Measurements from ENCODE around the gene STK32B. TPM values are rescaled to one million over a fixed set of nuclear protein-coding genes. Genes with fewer than 3 reads are reported as not detected.
"Not testable (repeated sequence)": the region's sequence is repeated elsewhere in the genome, so short reads cannot be mapped to it uniquely, and the experiment has no call there.

Gene STK32B
- total RNA-seq, 1 donor from 2014 or later, result not detected

- Mint-ChIP-seq H3K9me3 (no peaks in the 10 kb centered on the region), H3K4me3 (no peak overlapping the region), H3K27ac (no peak overlapping the region), H3K4me1 (no peaks in the 10 kb centered on the region), H3K36me3 (ENCODE audit: low read depth) (no peaks in the 10 kb centered on the region), H3K27me3 (no peaks in the 10 kb centered on the region)
- CTCF ChIA-PET, result no interaction called here
- intact Hi-C loops (cut with micrococcal nuclease), result no loop called here
- DNase-seq, result no peak
- no peak for ATAC-seq (ENCODE audit: low read depth)
- POLR2A ChIA-PET, result no interaction called here
- no peak for TF ChIP-seq CTCF (IDR thresholded peaks at IDR 0.05)
Observed at GRCh38 chr4:5165420-5166369, 114.4 kb downstream of the STK32B start.

DNA sequence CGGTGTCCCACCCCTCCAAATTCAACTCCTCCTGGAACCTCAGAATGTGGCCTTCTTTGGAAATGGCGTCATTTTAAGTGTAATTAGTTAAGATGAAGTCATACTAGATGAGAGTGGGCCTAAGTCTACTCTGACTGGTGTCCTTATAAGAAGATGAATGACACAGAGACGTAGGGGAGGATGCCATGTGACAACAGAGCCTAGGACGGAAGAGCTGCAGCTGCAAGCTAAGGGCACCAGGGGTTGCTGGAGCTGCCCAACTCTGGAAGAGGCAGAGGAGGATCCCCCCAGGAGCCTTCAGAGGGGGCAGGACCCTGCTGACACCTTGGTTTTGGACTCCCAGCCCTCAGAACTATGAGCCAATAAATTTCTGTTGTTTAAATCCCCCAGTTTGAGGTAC, 115.1 kb downstream of the STK32B start:
- Mint-ChIP-seq H3K4me1 (no peaks in the 10 kb centered on the region), H3K27me3 (no peaks in the 10 kb centered on the region), H3K36me3 (ENCODE audit: low read depth) (no peaks in the 10 kb centered on the region), H3K27ac (no peak overlapping the region), H3K4me3 (no peak overlapping the region), H3K9me3 (no peaks in the 10 kb centered on the region)
- DNase-seq (no peak), ATAC-seq (ENCODE audit: low read depth) (no peak)
- CTCF ChIA-PET, result no interaction called here
- intact Hi-C loops (cut with micrococcal nuclease), result no loop called here
- TF ChIP-seq CTCF (IDR thresholded peaks at IDR 0.05), result no peak
- POLR2A ChIA-PET, result no interaction called here

DNA sequence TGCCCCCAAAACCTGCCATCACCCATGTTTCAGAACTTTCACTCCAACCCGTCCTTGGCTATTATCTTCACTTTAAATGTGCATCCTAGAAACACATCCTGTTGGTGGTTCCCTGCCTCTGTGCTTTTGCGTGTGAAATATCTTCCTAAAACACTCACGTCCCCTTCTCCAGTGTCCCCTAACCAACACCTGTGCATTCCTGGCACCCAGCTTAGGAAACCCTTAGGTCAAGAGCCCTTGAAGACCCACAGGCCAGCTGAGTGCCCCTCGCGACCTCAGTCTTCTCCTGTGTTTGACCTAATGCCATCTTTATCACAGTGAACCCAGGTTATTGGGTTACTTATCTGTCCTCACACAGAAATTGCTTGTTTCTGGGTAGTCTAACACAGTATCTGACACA, 117.6 kb downstream of the STK32B start:
- no peak overlapping the region for H3K27ac Mint-ChIP-seq
- no peak for TF ChIP-seq CTCF (IDR thresholded peaks at IDR 0.05)
- ChIA-PET CTCF (no interaction called here), POLR2A (no interaction called here)
- no peaks in the 10 kb centered on the region for H3K9me3 Mint-ChIP-seq
- H3K36me3 Mint-ChIP-seq (ENCODE audit: low read depth), result no peaks in the 10 kb centered on the region
- H3K4me1 Mint-ChIP-seq, result no peaks in the 10 kb centered on the region
- H3K27me3 Mint-ChIP-seq, result no peaks in the 10 kb centered on the region
- H3K4me3 Mint-ChIP-seq, result no peak overlapping the region
- intact Hi-C loops (cut with micrococcal nuclease), result no loop called here
- no peak for ATAC-seq (ENCODE audit: low read depth)
- no peak for DNase-seq

DNA sequence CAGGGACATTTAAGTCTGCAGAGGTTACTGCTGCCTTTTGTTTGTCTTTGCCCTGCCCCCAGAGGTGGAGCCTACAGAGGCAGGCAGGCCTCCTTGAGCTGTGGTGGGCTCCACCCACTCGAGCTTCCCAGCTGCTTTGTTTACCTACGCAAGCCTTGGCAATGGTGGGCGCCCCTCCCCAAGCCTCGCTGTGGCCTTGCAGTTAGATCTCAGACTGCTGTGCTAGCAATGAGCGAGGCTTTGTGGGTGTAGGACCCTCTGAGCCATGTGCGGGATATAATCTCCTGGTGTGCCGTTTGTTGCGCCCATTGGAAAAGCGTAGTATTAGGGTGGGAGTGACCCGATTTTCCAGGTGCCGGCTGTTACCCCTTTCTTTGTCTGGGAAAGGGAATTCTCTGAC, 124.6 kb downstream of the STK32B start:
- intact Hi-C loops (cut with micrococcal nuclease); H3K27me3 Mint-ChIP-seq; POLR2A ChIA-PET; ATAC-seq (ENCODE audit: low read depth); H3K4me1 Mint-ChIP-seq; H3K27ac Mint-ChIP-seq; DNase-seq; H3K36me3 Mint-ChIP-seq (ENCODE audit: low read depth); CTCF ChIA-PET; H3K4me3 Mint-ChIP-seq; H3K9me3 Mint-ChIP-seq: not testable (repeated sequence)

DNA sequence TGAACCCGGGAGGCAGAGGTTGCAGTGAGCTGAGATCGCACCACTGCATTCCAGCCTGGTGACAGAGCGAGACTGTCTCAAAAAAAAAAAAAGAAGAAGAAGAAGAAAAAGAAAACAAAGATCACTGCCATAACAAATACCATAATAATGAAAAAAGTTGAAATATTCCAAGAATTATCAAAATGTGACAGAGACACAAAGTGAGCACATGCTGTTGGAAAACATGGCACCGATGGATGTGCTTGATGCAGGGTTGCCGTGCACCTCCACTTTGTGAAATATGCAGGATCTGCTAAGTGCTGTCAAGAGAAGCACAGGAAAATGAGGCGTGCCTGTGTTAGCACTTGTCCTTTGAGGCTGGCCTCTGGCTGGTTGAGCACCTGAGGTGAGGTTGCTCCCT, 133.3 kb downstream of the STK32B start:
- intact Hi-C loops (cut with micrococcal nuclease), result no loop called here
- no peak for ATAC-seq (ENCODE audit: low read depth)
- Mint-ChIP-seq H3K4me1 (peaks cover 15% of the 10 kb centered on the region), H3K27me3 (peaks cover 2% of the 10 kb centered on the region), H3K27ac (no peak overlapping the region), H3K36me3 (ENCODE audit: low read depth) (no peaks in the 10 kb centered on the region), H3K9me3 (no peaks in the 10 kb centered on the region), H3K4me3 (no peak overlapping the region)
- no peak for DNase-seq
- POLR2A ChIA-PET, result no interaction called here
- TF ChIP-seq CTCF (IDR thresholded peaks at IDR 0.05), result no peak
- CTCF ChIA-PET, result interaction anchor here (0.6 kb wide), 1 partner anchor 384 kb away, joined by 3 read pairs; no protein-coding TSS in a partner anchor

Data from activated B cell treated with CpG ODN at 0.5 μM for 24 hours (primary cell).